Endothelial cell of umbilical vein (primary cell): Measurements from ENCODE around the gene YTHDC2.

Source experiments
- CTCF ChIP-seq, 2 donors: IDR thresholded peaks; 1 replicate in 1 of 2; 2 replicates in 1 of 2; pipeline ENCODE4 v1.5.1; 2011; ENCODE audit warnings: low read length in 2 of 2, mild to moderate bottlenecking in 2 of 2, moderate library complexity in 2 of 2, control low read depth in 1 of 2, inconsistent platforms in 1 of 2, low read depth in 1 of 2; ENCODE audit not compliant: insufficient read depth in 1 of 2; ENCODE audit errors: extremely low read depth in 1 of 2
- EZH2 ChIP-seq: IDR thresholded peaks from 2 replicates; pipeline ENCODE4 v1.6.1; 2012; ENCODE audit warnings: borderline replicate concordance, low read depth, mild to moderate bottlenecking, moderate library complexity, low read length, inconsistent platforms; ENCODE audit not compliant: severe bottlenecking
- MAX ChIP-seq: IDR thresholded peaks from 2 replicates; pipeline ENCODE4 v1.6.1; 2011; ENCODE audit not compliant: insufficient read depth, insufficient read length
- POLR2A ChIP-seq: IDR thresholded peaks from 2 replicates; pipeline ENCODE4 v1.6.1; 2012; ENCODE audit warnings: low read depth, mild to moderate bottlenecking, control low read depth, low read length
- POLR2AphosphoS5 ChIP-seq: IDR thresholded peaks from 2 replicates; pipeline ENCODE4 v1.6.1; 2012; ENCODE audit warnings: low read depth, mild to moderate bottlenecking, control low read depth, low read length, moderate library complexity; ENCODE audit not compliant: insufficient read depth

GRCh38 chr5:113488645-113489184 lies 24.8 kb upstream of the YTHDC2 start:
- TF ChIP-seq CTCF (IDR thresholded peaks at IDR 0.05; ENCODE audit: extremely low read depth in 1 of 2, insufficient read depth in 1 of 2, low read depth in 1 of 2, low read length in 2 of 2) (no peak), POLR2A (no peak), MAX (no peak), POLR2AphosphoS5 (no peak), EZH2 (no peak)
